GM13976 (cell line): ENCODE measurements around the gene MRPS34.
A peak's percentile ranks its signal among the peaks of the same experiment; 100 is the strongest.

Source experiments
- DNase-seq: peaks from one replicate; pipeline ENCODE4 v3.0.0; 2012; ENCODE audit warnings: low spot score
- CTCF ChIP-seq: IDR thresholded peaks from 2 replicates; pipeline ENCODE4 v1.5.1; 2012; ENCODE audit warnings: borderline replicate concordance, mild to moderate bottlenecking; ENCODE audit not compliant: insufficient read depth; ENCODE audit errors: extremely low read depth, missing control alignments, control extremely low read depth
- in situ Hi-C: fragments of 300-500 bp; cut with MboI; formaldehyde crosslinking; loops from one replicate; pipeline ENCODE4 v1.12.0; 2022; ENCODE audit warnings: low sequenced_read_pairs, mixed read lengths, inconsistent platforms; ENCODE audit not compliant: unreplicated experiment

The MRPS34 gene

GRCh38 chr16:1782408-1783264, 9.7 kb upstream of the MRPS34 start, which contains the start of the genes NUBP2 and SPSB3:
NUBP2 (plus strand) TSS chr16:1782960; CDS start chr16:1783021, 61 bp downstream.
SPSB3 (minus strand) TSS chr16:1782571; CDS start chr16:1781483, 1,088 bp downstream.
- in situ Hi-C loops = no loop called here
- TF ChIP-seq CTCF = no peak
- DNase-seq = peak; percentile 99

- no peak for TF ChIP-seq CTCF
- no peak for DNase-seq
- in situ Hi-C loops = no loop called here
Observed at GRCh38 chr16:1781758-1782407, 8.9 kb upstream of the MRPS34 start.

GRCh38 chr16:1781254-1781653, 8.3 kb upstream of the MRPS34 start:
- TF ChIP-seq CTCF = no peak
- in situ Hi-C loops = no loop called here
- no peak for DNase-seq

- TF ChIP-seq CTCF = no peak
- in situ Hi-C loops = no loop called here
- no peak for DNase-seq
Observed at GRCh38 chr16:1780677-1781072, 7.7 kb upstream of the MRPS34 start.

- no peak for TF ChIP-seq CTCF
- in situ Hi-C loops = no loop called here
- no peak for DNase-seq
Observed at GRCh38 chr16:1779741-1780676, 7.1 kb upstream of the MRPS34 start.

- in situ Hi-C loops = no loop called here
- TF ChIP-seq CTCF = no peak
- DNase-seq = no peak
Observed at GRCh38 chr16:1779234-1779701, 6.3 kb upstream of the MRPS34 start.
